H1 (cell line): ENCODE results near the gene HSPA2. TPM values are rescaled to one million over a fixed set of nuclear protein-coding genes. Genes with fewer than 3 reads are reported as not detected.

Experiments used
- CTCF ChIA-PET: fragments of 300-600 bp; sonication (Branson Sonifier 250); formaldehyde crosslinking; loops from one replicate; lab custom pipeline; 2021; ENCODE audit not compliant: partially characterized antibody; lab: Charles Lee
- POLR2A ChIA-PET: fragments of 300-600 bp; sonication (Branson Sonifier 250); formaldehyde crosslinking; loops from one replicate; lab custom pipeline; 2021; ENCODE audit warnings: inconsistent platforms; ENCODE audit not compliant: partially characterized antibody; lab: Charles Lee
- DNase-seq, 2 experiments: peaks; one replicate each; pipeline versions ENCODE4 v3.0.0 to v3.0.0-alpha.2; 2010 to 2022; ENCODE audit warnings: low spot score in 2 of 2, low read depth in 1 of 2, mixed read lengths in 1 of 2
- FAIRE-seq: peaks from 2 replicates; lab custom pipeline; 2011; peaks lifted over from hg19 to GRCh38; lab: Jason Lieb, UNC
- H2AFZ ChIP-seq: 2 replicates; pipeline ENCODE4 v1.8.1; 2012; ENCODE audit warnings: low read length, inconsistent platforms
- H2AK5ac ChIP-seq: 2 replicates; pipeline ENCODE4 v1.6.1; 2013; ENCODE audit warnings: low read depth, low read length
- H2BK120ac ChIP-seq: replicated peaks from 2 replicates; pipeline ENCODE3; 2013; ENCODE audit warnings: low read depth, low read length, inconsistent platforms
- H2BK12ac ChIP-seq: 2 replicates; pipeline ENCODE4 v1.6.1; 2013; ENCODE audit warnings: low read depth, low read length
- H2BK15ac ChIP-seq: 2 replicates; pipeline ENCODE4 v1.6.1; 2013; ENCODE audit warnings: low read length
- H2BK20ac ChIP-seq: 2 replicates; pipeline ENCODE4 v1.6.1; 2013; ENCODE audit warnings: low read length
- H2BK5ac ChIP-seq: 2 replicates; pipeline ENCODE4 v1.6.1; 2013; ENCODE audit warnings: low read depth, low read length
- H3K14ac ChIP-seq: 2 replicates; pipeline ENCODE4 v1.6.1; 2013; ENCODE audit warnings: inconsistent platforms; ENCODE audit not compliant: insufficient read length
- H3K18ac ChIP-seq: 2 replicates; pipeline ENCODE4 v1.6.1; 2013; ENCODE audit warnings: low read length; ENCODE audit errors: extremely low read depth
- H3K23ac ChIP-seq: 2 replicates; pipeline ENCODE4 v1.6.1; 2013; ENCODE audit warnings: inconsistent platforms; ENCODE audit not compliant: insufficient read length
- H3K23me2 ChIP-seq: 2 replicates; pipeline ENCODE4 v1.6.1; 2013; ENCODE audit warnings: low read depth, low read length
- H3K27ac ChIP-seq: 2 replicates; pipeline ENCODE4 v1.6.1; 2011; ENCODE audit warnings: low read depth, low read length, inconsistent platforms
- H3K27me3 ChIP-seq, 4 experiments: replicated peaks in 1 of 4; 1 replicate in 1 of 4; 2 replicates in 3 of 4; pipeline versions ENCODE4 v1.6.1 to v1.8.1; 2011 to 2013; ENCODE audit warnings: low read length in 3 of 4, mild to moderate bottlenecking in 3 of 4, inconsistent platforms in 2 of 4, mixed read lengths in 2 of 4, moderate library complexity in 1 of 4; ENCODE audit not compliant: control insufficient read depth in 3 of 4, insufficient read depth in 3 of 4; ENCODE audit errors: extremely low read depth in 1 of 4
- H3K36me3 ChIP-seq, 4 experiments: 2 replicates each; pipeline versions ENCODE4 v1.6.1 to v1.8.1; 2011 to 2013; ENCODE audit warnings: mild to moderate bottlenecking in 4 of 4, low read length in 3 of 4, moderate library complexity in 2 of 4, control low read depth in 1 of 4, inconsistent platforms in 1 of 4; ENCODE audit not compliant: insufficient read depth in 4 of 4, control insufficient read depth in 2 of 4
- H3K4ac ChIP-seq: replicated peaks from 2 replicates; pipeline ENCODE3; 2013; ENCODE audit warnings: low read length, low read depth, mixed read lengths, inconsistent platforms; ENCODE audit not compliant: insufficient read length
- H3K4me1 ChIP-seq, 4 experiments: replicated peaks in 1 of 4; 1 replicate in 1 of 4; 2 replicates in 3 of 4; pipeline versions ENCODE4 v1.6.1 to v1.8.1; 2011 to 2013; ENCODE audit warnings: low read length in 3 of 4, inconsistent platforms in 2 of 4, mixed read lengths in 1 of 4; ENCODE audit not compliant: insufficient read depth in 4 of 4, control insufficient read depth in 3 of 4
- H3K4me2 ChIP-seq, 2 experiments: 2 replicates each; pipeline versions ENCODE4 v1.6.1 to v1.8.1; 2011 to 2013; ENCODE audit warnings: low read depth in 2 of 2, low read length in 2 of 2, control low read depth in 1 of 2, inconsistent platforms in 1 of 2, mild to moderate bottlenecking in 1 of 2; ENCODE audit not compliant: insufficient read depth in 1 of 2
- H3K4me3 ChIP-seq, 4 experiments: fragments of 200-600, 300-600 bp in 1 of 4; sonication (generic), shearing (Covaris generic), sonication (Bioruptor Twin) in 1 of 4; 2 replicates each; pipeline versions ENCODE4 v1.5.1 to v1.8.1; 2011 to 2016; ENCODE audit warnings: low read length in 4 of 4, low read depth in 3 of 4, control low read depth in 2 of 4, inconsistent platforms in 2 of 4, mild to moderate bottlenecking in 2 of 4, mixed read lengths in 1 of 4, moderate library complexity in 1 of 4; ENCODE audit not compliant: insufficient read depth in 2 of 4; ENCODE audit errors: extremely low read depth in 1 of 4
- H3K56ac ChIP-seq: replicated peaks from 2 replicates; pipeline ENCODE3; 2013; ENCODE audit warnings: low read depth, mild to moderate bottlenecking, mixed read lengths, low read length, inconsistent platforms; ENCODE audit not compliant: insufficient read length
- H3K79me1 ChIP-seq: 2 replicates; pipeline ENCODE4 v1.6.1; 2013; ENCODE audit warnings: low read depth, low read length, control low read depth
- H3K79me2 ChIP-seq, 2 experiments: 2 replicates each; pipeline versions ENCODE4 v1.6.1 to v1.8.1; 2012 to 2013; ENCODE audit warnings: low read length in 2 of 2, mild to moderate bottlenecking in 2 of 2, inconsistent platforms in 1 of 2; ENCODE audit not compliant: insufficient read depth in 2 of 2, control insufficient read depth in 1 of 2
- H3K9ac ChIP-seq, 4 experiments: replicated peaks in 1 of 4; 1 replicate in 1 of 4; 2 replicates in 3 of 4; pipeline versions ENCODE4 v1.6.1 to v1.8.1; 2011 to 2013; ENCODE audit warnings: low read depth in 3 of 4, low read length in 3 of 4, control low read depth in 2 of 4, mild to moderate bottlenecking in 2 of 4, moderate library complexity in 2 of 4, inconsistent platforms in 1 of 4; ENCODE audit errors: extremely low read depth in 1 of 4
- H3K9me3 ChIP-seq, 2 experiments: 2 replicates each; pipeline versions ENCODE4 v1.6.1 to v1.8.1; 2012 to 2013; ENCODE audit warnings: mild to moderate bottlenecking in 2 of 2, moderate library complexity in 2 of 2, control low read depth in 1 of 2, inconsistent platforms in 1 of 2, low read depth in 1 of 2, low read length in 1 of 2, mixed read lengths in 1 of 2; ENCODE audit not compliant: insufficient read depth in 2 of 2
- H4K20me1 ChIP-seq, 2 experiments: replicated peaks in 1 of 2; 2 replicates each; pipeline versions ENCODE3 to v1.8.1; 2011 to 2013; ENCODE audit warnings: inconsistent platforms in 2 of 2, low read length in 2 of 2, mild to moderate bottlenecking in 1 of 2; ENCODE audit not compliant: insufficient read depth in 2 of 2, control insufficient read depth in 1 of 2
- H4K5ac ChIP-seq: 2 replicates; pipeline ENCODE4 v1.6.1; 2013; ENCODE audit warnings: low read length, low read depth, mixed read lengths, inconsistent platforms; ENCODE audit not compliant: insufficient read length
- H4K8ac ChIP-seq: 2 replicates; pipeline ENCODE4 v1.8.0; 2013; ENCODE audit warnings: mild to moderate bottlenecking, moderate library complexity, low read length, inconsistent platforms; ENCODE audit not compliant: insufficient read depth; ENCODE audit errors: extremely low read depth
- H4K91ac ChIP-seq: replicated peaks from 2 replicates; pipeline ENCODE3; 2013; ENCODE audit warnings: low read length, mixed read lengths, inconsistent platforms; ENCODE audit not compliant: insufficient read length
- E2F6 ChIP-seq: IDR thresholded peaks from 2 replicates; pipeline ENCODE4 v1.6.1; 2012; ENCODE audit warnings: inconsistent platforms
- POU5F1 ChIP-seq: IDR thresholded peaks from 2 replicates; pipeline ENCODE4 v1.6.1; 2011; ENCODE audit warnings: low read depth, mild to moderate bottlenecking, low read length, moderate library complexity
- RNF2 ChIP-seq: fragments of 200-900, 300-1000 bp; sonication (generic); IDR thresholded peaks from 2 replicates; pipeline ENCODE4 v1.7.1; 2016; ENCODE audit warnings: borderline replicate concordance, low read depth, mild to moderate bottlenecking, antibody characterized with exemption, low read length; ENCODE audit not compliant: poor library complexity, severe bottlenecking; ENCODE audit errors: missing control alignments
- SRF ChIP-seq: IDR thresholded peaks from 2 replicates; pipeline ENCODE4 v1.6.1; 2011; ENCODE audit warnings: mild to moderate bottlenecking, low read depth, low read length, moderate library complexity
- WGBS, 2 experiments: shearing (Covaris generic) in 1 of 2; methylation state at CpG; one replicate each; pipeline versions ENCODE4 v1.1.6 to v1.1.7; 2013 to 2015; ENCODE audit warnings: low lambda C conversion rate in 2 of 2, mixed read lengths in 2 of 2, inconsistent platforms in 1 of 2, low coverage in 1 of 2, missing lambda C conversion rate in 1 of 2; ENCODE audit not compliant: insufficient replicate concordance in 2 of 2, insufficient coverage in 1 of 2, insufficient read length in 1 of 2; ENCODE audit errors: extremely low coverage in 1 of 2, missing lambda C conversion rate in 1 of 2; 5-methylcytosine and 5-hydroxymethylcytosine counted together
- polyA plus RNA-seq, 7 experiments: library from polyadenylated mRNA; depleted of rRNA in 3 of 7; stranded (reverse) in 5 of 7; unstranded in 2 of 7; fragments of >200 nt in 5 of 7; fragments of 200-250 nt in 2 of 7; gene quantifications; 1 replicate in 5 of 7; 2 replicates in 1 of 7; 4 replicates in 1 of 7; pipeline versions ENCODE4 v1.2.1 to v1.2.3, GENCODE V29; 2011 to 2013; ENCODE audit warnings: missing spikeins in 2 of 7, mixed read lengths in 2 of 7
- total RNA-seq: library from RNA; stranded (reverse); fragmentation: NEBNext Ultra II Directional; extraction: Animal tissue kit (Norgen Biotek cat#: 25700); gene quantifications from 2 replicates; pipeline ENCODE4 v1.2.1, GENCODE V29; 2021

Gene HSPA2
- total and polyA plus RNA-seq, 2 of the 8 experiments (the other 6 are each of a cell fraction or from before 2014, with no cell fraction given): 30.5 to 82.9 TPM

GRCh38 chr14:64569138-64569631, 28.6 kb downstream of the HSPA2 start:
- Histone ChIP-seq H4K8ac (no peak overlapping the region), H3K23ac (no peak overlapping the region), H2BK5ac (no peak overlapping the region), H2AK5ac (no peak overlapping the region), H3K18ac (no peak overlapping the region), H2BK120ac (no peak overlapping the region), H4K91ac (no peak overlapping the region), H3K27me3 (no peaks in the 10 kb centered on the region), H2BK12ac (no peak overlapping the region; the same call in 1 of the 2 replicates), H2AFZ (no peak overlapping the region), H3K36me3 (no peaks in the 10 kb centered on the region), H3K9me3 (no peaks in the 10 kb centered on the region), H2BK15ac (no peak overlapping the region), H3K4me2 (no peak overlapping the region), H3K23me2 (no peaks in the 10 kb centered on the region), H4K20me1 (no peaks in the 10 kb centered on the region), H3K79me1 (no peaks in the 10 kb centered on the region), H3K27ac (no peak overlapping the region), H3K56ac (no peak overlapping the region), H3K4ac (no peak overlapping the region), H3K4me1 (peaks cover 3 to 10% (median 7%) of the 10 kb centered on the region in 4 experiments; a peak in 6 of 7 replicates), H3K79me2 (no peaks in the 10 kb centered on the region), H2BK20ac (no peak overlapping the region), H3K9ac (no peak overlapping the region), H3K14ac (no peak overlapping the region), H4K5ac (no peak overlapping the region), H3K4me3 (no peak overlapping the region)
- DNase-seq (no peak), FAIRE-seq (no peak)
- TF ChIP-seq SRF (no peak), POU5F1 (no peak), RNF2 (no peak), E2F6 (no peak)
- ChIA-PET CTCF (interaction anchor here (0.9 kb wide), 1 partner anchor 67 kb away, joined by 3 read pairs; no protein-coding TSS in a partner anchor), POLR2A (interaction anchor here (1.0 to 1.4 kb wide), 2 partner anchors 29 to 65 kb away, joined by 3 read pairs; partner anchors contain the start of genes HSPA2 and ZBTB1)
- 77% methylated on average over 3 of the region's 3 CpGs; no CpG with 5 or more reads in 1 of the 2 experiments for WGBS, 2 experiments
